ENCODE data around the gene TMEM117.

- TF ChIP-seq, protein P1, sequence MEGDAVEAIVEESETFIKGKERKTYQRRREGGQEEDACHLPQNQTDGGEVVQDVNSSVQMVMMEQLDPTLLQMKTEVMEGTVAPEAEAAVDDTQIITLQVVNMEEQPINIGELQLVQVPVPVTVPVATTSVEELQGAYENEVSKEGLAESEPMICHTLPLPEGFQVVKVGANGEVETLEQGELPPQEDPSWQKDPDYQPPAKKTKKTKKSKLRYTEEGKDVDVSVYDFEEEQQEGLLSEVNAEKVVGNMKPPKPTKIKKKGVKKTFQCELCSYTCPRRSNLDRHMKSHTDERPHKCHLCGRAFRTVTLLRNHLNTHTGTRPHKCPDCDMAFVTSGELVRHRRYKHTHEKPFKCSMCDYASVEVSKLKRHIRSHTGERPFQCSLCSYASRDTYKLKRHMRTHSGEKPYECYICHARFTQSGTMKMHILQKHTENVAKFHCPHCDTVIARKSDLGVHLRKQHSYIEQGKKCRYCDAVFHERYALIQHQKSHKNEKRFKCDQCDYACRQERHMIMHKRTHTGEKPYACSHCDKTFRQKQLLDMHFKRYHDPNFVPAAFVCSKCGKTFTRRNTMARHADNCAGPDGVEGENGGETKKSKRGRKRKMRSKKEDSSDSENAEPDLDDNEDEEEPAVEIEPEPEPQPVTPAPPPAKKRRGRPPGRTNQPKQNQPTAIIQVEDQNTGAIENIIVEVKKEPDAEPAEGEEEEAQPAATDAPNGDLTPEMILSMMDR (IDR thresholded peaks at IDR 0.05): no peak
- no peak for TF ChIP-seq POLR2A (IDR thresholded peaks at IDR 0.05)
Measured at GRCh38 chr12:44184499-44185206, 348.8 kb downstream of the TMEM117 start.

Measured in esophagus squamous epithelium (tissue), 4 donors.